ENCODE measurements around the gene NFIA. TPM values are rescaled to one million over a fixed set of nuclear protein-coding genes. Genes with fewer than 3 reads are reported as not detected.

NFIA gene
- total and polyA plus RNA-seq, 9 of the 15 experiments (the other 6 are each of a cell fraction or from before 2014, with no cell fraction given), result 5.3 to 24.9 (median 9.8) TPM

DNA sequence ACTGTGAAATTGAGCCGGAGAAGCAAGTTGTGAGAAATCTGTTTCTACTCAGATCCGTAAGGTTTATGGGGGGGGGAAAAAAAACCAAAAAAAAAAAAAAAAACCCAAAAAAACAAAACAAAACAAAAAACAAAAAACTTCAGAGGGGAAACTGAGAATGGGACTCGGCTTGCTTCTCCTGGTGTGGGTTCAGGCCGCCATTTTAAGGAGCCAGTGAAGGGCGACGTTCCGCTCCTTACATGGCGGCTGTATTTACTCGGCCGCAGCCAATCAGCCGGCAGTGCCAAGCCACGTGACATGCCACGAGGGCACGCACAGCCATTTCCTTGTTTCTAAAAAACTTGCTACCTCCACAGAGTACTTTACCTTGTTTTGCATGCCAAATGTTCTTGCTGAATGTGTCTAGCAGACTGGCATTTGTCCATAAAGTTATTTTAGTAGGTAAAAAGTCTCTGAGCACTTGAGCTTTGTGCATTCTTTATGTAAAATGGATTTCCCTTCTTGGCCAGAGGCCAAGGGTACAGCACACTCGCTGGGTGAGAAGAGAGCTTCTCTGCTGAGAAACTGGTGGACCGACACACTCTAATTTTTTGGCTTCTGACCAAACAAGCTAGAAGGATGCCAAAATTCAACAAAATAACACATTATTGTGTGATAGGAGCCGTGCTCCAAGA lies 101.8 kb downstream of the NFIA start (continued):
- TF ChIP-seq, protein P1, sequence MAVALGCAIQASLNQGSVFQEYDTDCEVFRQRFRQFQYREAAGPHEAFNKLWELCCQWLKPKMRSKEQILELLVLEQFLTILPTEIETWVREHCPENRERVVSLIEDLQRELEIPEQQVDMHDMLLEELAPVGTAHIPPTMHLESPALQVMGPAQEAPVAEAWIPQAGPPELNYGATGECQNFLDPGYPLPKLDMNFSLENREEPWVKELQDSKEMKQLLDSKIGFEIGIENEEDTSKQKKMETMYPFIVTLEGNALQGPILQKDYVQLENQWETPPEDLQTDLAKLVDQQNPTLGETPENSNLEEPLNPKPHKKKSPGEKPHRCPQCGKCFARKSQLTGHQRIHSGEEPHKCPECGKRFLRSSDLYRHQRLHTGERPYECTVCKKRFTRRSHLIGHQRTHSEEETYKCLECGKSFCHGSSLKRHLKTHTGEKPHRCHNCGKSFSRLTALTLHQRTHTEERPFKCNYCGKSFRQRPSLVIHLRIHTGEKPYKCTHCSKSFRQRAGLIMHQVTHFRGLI (CRISPR knock-in tag; IDR thresholded peaks at IDR 0.05), result no peak
- TF ChIP-seq, protein P2, sequence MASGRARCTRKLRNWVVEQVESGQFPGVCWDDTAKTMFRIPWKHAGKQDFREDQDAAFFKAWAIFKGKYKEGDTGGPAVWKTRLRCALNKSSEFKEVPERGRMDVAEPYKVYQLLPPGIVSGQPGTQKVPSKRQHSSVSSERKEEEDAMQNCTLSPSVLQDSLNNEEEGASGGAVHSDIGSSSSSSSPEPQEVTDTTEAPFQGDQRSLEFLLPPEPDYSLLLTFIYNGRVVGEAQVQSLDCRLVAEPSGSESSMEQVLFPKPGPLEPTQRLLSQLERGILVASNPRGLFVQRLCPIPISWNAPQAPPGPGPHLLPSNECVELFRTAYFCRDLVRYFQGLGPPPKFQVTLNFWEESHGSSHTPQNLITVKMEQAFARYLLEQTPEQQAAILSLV (tag; IDR thresholded peaks at IDR 0.05), result 0 out of 2 replicates have a peak, but pooled peaks have one; percentile 8
- TF ChIP-seq MEF2D (tag; conservative IDR thresholded peaks at IDR 0.05; ENCODE audit: low read depth) (peak; percentile 54; the same call in 1 of the 2 replicates), STAT5B (CRISPR knock-in tag; IDR thresholded peaks at IDR 0.05) (no peak), BRCA1 (IDR thresholded peaks at IDR 0.05) (no peak), BRCA1 (CRISPR knock-in tag; IDR thresholded peaks at IDR 0.05) (no peak), SRF (CRISPR knock-in tag; IDR thresholded peaks at IDR 0.05) (peak in 1 of 2 experiments; percentile 86; a peak in 2 of 4 replicates), C11orf30 (IDR thresholded peaks at IDR 0.05; ENCODE audit: low read depth) (no peak), SREBF1 (IDR thresholded peaks at IDR 0.05; ENCODE audit: borderline replicate concordance, low read depth, low read length) (no peak), ZKSCAN1 (IDR thresholded peaks at IDR 0.05; ENCODE audit: low read depth, low read length) (no peak), DDX20 (tag; IDR thresholded peaks at IDR 0.05; ENCODE audit: low read depth) (no peak), ZNF124 (CRISPR knock-in tag; IDR thresholded peaks at IDR 0.05) (no peak), NFE2L1 (tag; IDR thresholded peaks at IDR 0.05; ENCODE audit: borderline replicate concordance, low read depth) (no peak), ZNF444 (CRISPR knock-in tag; IDR thresholded peaks at IDR 0.05) (peak; percentile 20; the same call in 1 of the 2 replicates), ZNF766 (CRISPR knock-in tag; conservative IDR thresholded peaks at IDR 0.05) (peak; percentile 61; the same call in 1 of the 2 replicates), HMG20A (CRISPR knock-in tag; conservative IDR thresholded peaks at IDR 0.05) (no peak), U2AF2 (optimal IDR thresholded peaks at IDR 0.05; ENCODE audit: low read depth, low read length) (no peak), KHSRP (IDR thresholded peaks at IDR 0.05) (no peak), SMARCA4 (IDR thresholded peaks at IDR 0.05) (no peak), FOS (IDR thresholded peaks at IDR 0.05; ENCODE audit: extremely low read depth, insufficient read length) (peak; percentile 61), NRF1 (conservative IDR thresholded peaks at IDR 0.05 in 1 of 2, IDR thresholded peaks at IDR 0.05 in 1 of 2) (no peak), LCOR (CRISPR knock-in tag; IDR thresholded peaks at IDR 0.05) (no peak), ZNF282 (CRISPR knock-in tag; IDR thresholded peaks at IDR 0.05) (no peak)
- TF ChIP-seq, protein P3, sequence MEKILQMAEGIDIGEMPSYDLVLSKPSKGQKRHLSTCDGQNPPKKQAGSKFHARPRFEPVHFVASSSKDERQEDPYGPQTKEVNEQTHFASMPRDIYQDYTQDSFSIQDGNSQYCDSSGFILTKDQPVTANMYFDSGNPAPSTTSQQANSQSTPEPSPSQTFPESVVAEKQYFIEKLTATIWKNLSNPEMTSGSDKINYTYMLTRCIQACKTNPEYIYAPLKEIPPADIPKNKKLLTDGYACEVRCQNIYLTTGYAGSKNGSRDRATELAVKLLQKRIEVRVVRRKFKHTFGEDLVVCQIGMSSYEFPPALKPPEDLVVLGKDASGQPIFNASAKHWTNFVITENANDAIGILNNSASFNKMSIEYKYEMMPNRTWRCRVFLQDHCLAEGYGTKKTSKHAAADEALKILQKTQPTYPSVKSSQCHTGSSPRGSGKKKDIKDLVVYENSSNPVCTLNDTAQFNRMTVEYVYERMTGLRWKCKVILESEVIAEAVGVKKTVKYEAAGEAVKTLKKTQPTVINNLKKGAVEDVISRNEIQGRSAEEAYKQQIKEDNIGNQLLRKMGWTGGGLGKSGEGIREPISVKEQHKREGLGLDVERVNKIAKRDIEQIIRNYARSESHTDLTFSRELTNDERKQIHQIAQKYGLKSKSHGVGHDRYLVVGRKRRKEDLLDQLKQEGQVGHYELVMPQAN (IDR thresholded peaks at IDR 0.05; ENCODE audit: borderline replicate concordance), result 0 out of 2 replicates have a peak, but pooled peaks have one; percentile 24
- TF ChIP-seq, protein P4, sequence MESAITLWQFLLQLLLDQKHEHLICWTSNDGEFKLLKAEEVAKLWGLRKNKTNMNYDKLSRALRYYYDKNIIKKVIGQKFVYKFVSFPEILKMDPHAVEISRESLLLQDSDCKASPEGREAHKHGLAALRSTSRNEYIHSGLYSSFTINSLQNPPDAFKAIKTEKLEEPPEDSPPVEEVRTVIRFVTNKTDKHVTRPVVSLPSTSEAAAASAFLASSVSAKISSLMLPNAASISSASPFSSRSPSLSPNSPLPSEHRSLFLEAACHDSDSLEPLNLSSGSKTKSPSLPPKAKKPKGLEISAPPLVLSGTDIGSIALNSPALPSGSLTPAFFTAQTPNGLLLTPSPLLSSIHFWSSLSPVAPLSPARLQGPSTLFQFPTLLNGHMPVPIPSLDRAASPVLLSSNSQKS (CRISPR knock-in tag; IDR thresholded peaks at IDR 0.05), result no peak
